HG03439 (cell line): ENCODE results near the gene PHRF1.
"Not testable (repeated sequence)": the region's sequence is repeated elsewhere in the genome, so short reads cannot be mapped to it uniquely, and the experiment has no call there.

Experiments
- ATAC-seq: cut with Tn5 transposase; IDR thresholded peaks from one replicate; pipeline ENCODE4 v1.9.1; 2021; ENCODE audit warnings: mild to moderate bottlenecking, moderate library complexity; ENCODE audit not compliant: unreplicated experiment

The PHRF1 gene

GRCh38 chr11:626475-627307 is 50.4 kb downstream of the PHRF1 start, which contains the start of gene SCT:
SCT (minus strand) TSS chr11:627181; CDS start chr11:627143, 38 bp downstream.
- ATAC-seq = no peak

GRCh38 chr11:627308-627576 is 51.0 kb downstream of the PHRF1 start:
- ATAC-seq = no peak

GRCh38 chr11:628056-628455 is 51.8 kb downstream of the PHRF1 start:
- no peak for ATAC-seq

- no peak for ATAC-seq
These were observed 52.9 kb downstream of the PHRF1 start for GRCh38 chr11:629237-629583.

GRCh38 chr11:630871-631270 is 54.6 kb downstream of the PHRF1 start:
- ATAC-seq = no peak

GRCh38 chr11:635945-636510 is 59.8 kb downstream of the PHRF1 start:
- no peak for ATAC-seq

GRCh38 chr11:636511-637332 is 60.5 kb downstream of the PHRF1 start, which contains the start of gene DRD4:
DRD4 (plus strand) TSS chr11:637269; CDS start chr11:637305, 36 bp downstream.
- ATAC-seq = no peak

GRCh38 chr11:637333-637592 is 61.0 kb downstream of the PHRF1 start:
- no peak for ATAC-seq

GRCh38 chr11:637593-638521 is 61.6 kb downstream of the PHRF1 start:
- no peak for ATAC-seq

GRCh38 chr11:638631-639331 is 62.5 kb downstream of the PHRF1 start:
- ATAC-seq = no peak

- no peak for ATAC-seq
These were observed 63.2 kb downstream of the PHRF1 start for GRCh38 chr11:639332-639955.

GRCh38 chr11:640021-640706 is 63.9 kb downstream of the PHRF1 start:
- ATAC-seq = no peak

- no peak for ATAC-seq
These were observed 65.6 kb downstream of the PHRF1 start for GRCh38 chr11:641806-642370.

- ATAC-seq = no peak
These were observed 67.1 kb downstream of the PHRF1 start for GRCh38 chr11:643366-643765.

- no peak for ATAC-seq
These were observed 67.8 kb downstream of the PHRF1 start for GRCh38 chr11:643849-644738.

GRCh38 chr11:645536-645935 is 69.3 kb downstream of the PHRF1 start:
- ATAC-seq = no peak

- no peak for ATAC-seq
These were observed 69.9 kb downstream of the PHRF1 start for GRCh38 chr11:646214-646613.

- not testable (repeated sequence) for ATAC-seq
These were observed 71.4 kb downstream of the PHRF1 start for GRCh38 chr11:647672-648158.
